HuH-7 (cell line): Measurements from ENCODE around the gene INSC.

ENCODE experiments used
- DNase-seq: peaks from one replicate; pipeline ENCODE4 v3.0.0; 2011; ENCODE audit warnings: low spot score

Gene INSC

DNA sequence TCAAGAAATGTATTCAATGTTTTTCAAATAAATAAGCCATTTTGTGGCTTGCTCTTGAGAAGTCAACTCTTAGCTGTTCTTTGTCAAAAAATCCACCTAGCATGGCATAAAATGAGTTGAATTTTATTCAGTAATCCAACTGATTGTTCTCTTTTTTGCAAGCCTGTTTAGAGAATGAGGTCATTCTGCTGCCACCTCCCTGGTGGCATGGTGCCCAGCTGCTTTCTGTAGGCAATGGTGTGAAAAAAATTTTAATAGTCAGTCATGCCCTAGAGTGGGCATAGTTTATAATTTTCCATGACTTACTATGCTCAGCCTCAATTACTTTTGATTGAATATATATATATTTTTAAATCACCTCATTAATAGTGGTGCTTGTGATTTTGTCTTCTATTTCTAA is 177.2 kb downstream of the INSC start:
- DNase-seq: no peak

- no peak for DNase-seq
Measured at GRCh38 chr11:15293975-15294620, 179.4 kb downstream of the INSC start.

DNA sequence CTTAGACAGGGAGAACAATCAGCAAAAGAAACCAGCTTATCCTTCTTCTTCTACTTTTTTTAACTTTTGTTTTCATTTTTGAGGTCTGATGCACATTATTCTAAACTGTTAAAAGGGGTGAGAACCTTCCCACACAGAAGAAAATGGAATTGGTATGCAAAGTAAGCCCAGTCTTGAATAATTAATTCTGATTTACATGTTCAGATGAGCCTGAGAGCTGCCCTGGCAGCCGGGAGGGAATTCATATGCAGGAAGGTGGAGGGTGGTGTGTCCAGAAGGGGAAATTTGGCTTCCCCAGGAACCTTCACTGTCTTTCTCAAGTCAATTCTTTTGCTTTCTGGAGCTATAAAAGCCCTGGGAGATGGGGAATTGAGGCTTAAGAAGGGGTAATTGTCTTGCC is 181.0 kb downstream of the INSC start:
- DNase-seq: no peak
